DMS 273 (cell line): ENCODE data around the gene CORO7.
"Not testable (repeated sequence)": the region's sequence is repeated elsewhere in the genome, so short reads cannot be mapped to it uniquely, and the experiment has no call there.

ENCODE experiments used
- DNase-seq: peaks from one replicate; lab custom pipeline; 2025; ENCODE audit not compliant: unreplicated experiment; lab: John Stamatoyannopoulos, UW

The CORO7 gene

DNA sequence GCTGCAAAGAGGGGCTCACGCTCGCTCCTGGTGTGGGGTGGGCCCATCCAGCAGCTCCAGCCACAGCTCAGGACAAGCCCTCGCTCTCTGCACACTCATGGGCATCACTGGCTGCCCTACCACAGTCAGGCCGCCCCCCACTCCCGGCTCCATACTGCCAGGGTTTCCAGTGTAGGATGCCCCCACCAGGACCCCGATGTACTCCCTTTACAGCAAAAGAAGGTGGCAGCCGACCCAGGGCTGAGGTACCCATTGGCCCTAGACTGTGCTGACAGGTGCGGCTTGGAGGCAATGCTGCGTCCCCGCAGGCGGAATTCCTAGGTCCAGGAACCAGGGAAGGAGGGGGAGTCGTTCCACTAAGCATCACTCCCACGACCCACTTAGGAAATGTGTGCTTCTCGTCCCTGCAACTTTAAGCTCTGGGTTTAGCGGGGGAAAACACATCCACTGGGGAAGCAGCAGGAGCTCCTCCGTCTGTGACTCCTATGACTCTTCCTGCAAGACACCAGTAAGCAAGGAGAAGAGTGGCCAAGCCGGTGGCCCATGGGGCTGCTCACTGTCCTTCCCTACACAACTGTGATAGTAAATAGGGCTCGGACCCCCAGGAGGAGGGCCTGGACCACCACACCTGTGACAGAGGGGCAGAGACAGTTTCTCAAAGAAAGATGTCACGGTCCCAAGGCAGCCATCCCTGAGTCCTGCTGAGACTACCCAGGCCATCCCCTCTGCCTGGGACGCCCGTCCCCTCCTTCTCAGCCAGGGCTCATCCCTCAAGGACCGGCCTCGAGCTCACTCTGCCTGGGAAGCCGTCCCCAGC, 13.1 kb downstream of the CORO7 start:
- no peak for DNase-seq

DNA sequence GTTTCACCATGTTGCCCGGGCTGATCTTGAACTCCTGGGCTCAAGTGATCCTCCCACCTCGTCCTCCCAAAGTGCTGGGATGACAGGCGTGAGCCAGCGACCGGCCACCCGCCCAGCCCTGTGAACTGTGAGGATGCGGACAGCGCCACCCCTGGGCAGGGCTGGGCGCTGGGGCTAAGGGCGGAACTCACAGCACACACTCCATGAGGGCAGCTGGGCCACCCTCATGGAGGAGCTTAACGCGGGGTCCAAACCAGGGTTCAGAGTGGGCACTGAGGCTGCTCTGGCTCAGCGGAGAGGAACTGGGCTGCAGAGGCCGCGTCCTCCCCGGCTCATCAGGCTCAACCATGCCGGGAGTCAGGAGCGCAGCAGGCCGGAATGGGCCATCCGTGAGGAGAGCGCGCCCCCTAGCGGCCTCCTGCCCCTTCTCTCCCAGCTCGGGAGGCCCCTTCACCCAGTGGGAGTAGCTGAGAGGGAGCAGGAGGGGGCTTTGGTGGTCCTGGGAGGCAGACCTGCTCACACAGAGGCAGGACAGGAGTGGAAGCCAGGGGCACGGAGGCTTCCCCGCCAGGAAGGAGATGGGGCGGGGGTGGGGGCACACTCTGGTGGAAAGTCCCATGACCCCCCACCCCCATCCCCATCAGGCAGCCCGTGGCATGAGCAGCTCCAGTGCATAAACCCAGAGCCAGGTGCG, 13.8 kb downstream of the CORO7 start:
- DNase-seq: peak; percentile 90

DNA sequence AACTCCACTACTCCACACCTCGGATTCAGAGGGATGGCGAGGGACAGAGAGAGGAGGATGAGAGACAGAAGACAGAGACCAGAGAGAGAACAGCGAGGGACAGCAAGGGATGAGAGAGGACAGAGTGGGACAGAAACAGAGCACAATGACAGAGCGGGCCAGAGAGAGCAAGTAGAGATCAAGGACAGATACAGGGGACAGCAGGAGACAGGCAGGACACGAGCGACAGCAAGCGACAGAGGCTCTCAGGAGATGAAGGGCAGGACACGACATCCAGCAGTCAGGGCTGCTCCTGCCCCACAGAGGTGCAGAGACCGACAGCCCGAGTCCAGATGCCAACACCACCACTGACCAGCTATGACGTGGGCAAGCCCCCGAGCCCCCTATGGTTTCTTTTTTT, 14.9 kb downstream of the CORO7 start:
- DNase-seq: no peak

DNA sequence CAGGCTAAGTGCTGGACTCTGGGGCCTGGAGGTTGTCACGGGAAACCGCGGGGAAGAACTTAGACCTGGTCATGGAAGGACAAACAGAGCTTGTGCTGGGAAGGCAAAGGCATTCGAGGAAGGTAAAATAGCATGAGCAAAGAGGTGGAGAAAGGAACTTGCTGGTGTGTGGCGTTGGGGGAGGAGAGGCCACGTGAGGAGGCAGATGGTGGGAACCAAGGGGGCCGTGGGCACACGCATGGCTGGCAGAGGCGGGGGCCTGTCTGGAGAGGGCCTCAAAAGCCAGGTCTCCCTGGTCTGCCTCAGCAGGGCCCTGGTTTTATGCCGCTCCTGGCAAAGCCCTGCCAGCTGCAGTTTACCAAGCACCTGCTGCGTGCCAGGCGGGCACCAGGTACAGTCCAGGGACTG, 15.3 kb downstream of the CORO7 start:
- no peak for DNase-seq

DNA sequence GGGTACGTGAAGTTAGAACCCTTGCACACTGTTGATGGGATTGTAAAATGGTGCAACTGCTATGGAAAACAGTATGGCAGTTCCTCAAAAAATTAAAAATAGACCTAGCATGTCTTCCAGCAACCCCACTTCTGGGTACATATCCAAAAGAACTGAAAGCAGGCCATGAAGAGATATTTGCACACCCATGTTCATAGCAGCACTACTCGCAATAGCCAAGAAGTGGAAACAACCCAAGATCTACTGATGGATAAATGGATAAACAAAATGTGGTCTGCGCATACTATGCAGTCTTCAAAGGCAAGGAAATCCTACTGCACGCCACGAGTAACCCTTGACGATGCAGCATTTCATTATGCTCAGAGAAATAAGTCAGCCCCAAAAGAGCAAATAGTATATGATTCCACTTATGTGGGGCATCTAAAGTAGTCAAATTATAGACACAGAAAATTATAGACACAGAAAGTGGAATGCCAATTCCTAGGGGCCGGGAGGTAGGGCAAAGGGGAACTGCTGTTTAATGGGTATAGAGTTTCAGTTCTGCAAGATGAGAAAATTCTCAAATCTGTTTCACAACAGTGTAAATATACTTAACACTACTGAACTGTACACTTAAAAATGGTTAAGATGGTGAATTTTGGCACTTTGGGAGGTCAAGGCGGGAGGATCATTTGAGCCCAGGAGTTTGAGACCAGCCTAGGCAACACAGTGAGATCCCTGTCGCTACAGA, 17.2 kb downstream of the CORO7 start:
- DNase-seq: no peak

DNA sequence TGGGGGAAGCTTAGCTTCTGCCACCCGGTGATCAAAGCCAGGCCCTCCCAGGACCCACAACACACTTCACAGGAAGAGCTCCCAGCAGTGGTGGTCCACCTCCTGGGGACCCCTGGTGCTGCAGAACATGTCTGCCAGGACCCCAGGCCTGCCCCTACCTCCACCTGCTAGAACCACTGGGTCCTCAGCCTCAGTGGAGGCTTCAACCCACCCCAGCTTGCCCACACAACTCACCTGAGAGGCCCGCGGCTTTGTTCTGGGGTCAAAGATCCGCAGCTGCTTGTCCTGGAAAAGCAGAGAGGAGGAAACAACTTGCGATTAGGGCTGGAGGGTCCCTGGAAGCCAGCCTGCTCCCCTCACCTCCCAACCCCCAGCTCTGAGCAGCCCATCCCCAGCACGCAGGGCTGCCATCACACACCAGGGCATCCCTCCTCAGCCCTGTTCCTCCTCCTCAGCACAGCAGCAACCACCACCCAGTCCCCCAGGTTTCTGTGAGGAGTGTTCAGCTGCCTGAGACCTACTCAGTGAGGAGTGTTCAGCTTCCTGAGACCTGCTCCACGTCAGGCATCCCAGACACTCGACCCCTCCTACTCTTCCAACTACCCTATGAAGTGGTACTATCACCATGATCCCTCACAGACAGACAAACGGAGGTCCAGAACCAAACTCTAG, 21.2 kb downstream of the CORO7 start:
- DNase-seq: no peak

DNA sequence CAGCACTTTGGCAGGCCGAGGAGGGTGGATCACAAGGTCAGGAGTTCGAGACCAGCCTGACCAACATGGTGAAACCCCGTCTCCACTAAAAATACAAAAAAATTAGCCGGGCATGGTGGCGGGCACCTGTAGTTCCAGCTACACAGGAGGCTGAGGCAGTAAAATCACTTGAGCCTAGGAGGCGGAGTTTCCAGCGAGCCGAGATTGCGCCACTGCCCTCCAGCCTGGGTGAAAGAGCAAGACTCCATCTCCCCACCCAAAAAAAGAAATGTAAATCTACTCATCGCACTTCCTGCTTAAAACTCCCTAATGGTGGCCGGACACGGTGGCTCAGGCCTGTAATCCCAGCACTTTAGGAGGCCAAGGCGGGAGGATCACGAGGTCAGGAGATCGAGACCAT, 22.5 kb downstream of the CORO7 start:
- DNase-seq: not testable (repeated sequence)

DNA sequence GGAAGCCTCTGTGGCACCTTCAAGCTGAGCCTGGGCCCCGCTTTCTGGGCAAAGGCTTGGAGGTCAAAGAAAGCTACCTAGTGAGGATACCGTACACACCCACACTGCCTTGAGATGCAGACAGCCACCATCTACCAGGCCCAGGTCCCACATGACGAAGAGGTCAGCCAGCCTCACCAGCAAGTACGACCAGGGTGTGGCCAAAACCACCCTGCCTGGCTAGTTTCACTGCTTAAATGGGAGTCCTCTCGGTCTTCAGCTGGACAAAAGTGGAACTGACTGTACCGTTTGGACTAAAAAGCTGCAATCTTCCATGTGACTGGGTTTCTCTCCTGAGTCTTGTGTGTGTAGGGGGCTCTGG, 23.2 kb downstream of the CORO7 start:
- DNase-seq: no peak

DNA sequence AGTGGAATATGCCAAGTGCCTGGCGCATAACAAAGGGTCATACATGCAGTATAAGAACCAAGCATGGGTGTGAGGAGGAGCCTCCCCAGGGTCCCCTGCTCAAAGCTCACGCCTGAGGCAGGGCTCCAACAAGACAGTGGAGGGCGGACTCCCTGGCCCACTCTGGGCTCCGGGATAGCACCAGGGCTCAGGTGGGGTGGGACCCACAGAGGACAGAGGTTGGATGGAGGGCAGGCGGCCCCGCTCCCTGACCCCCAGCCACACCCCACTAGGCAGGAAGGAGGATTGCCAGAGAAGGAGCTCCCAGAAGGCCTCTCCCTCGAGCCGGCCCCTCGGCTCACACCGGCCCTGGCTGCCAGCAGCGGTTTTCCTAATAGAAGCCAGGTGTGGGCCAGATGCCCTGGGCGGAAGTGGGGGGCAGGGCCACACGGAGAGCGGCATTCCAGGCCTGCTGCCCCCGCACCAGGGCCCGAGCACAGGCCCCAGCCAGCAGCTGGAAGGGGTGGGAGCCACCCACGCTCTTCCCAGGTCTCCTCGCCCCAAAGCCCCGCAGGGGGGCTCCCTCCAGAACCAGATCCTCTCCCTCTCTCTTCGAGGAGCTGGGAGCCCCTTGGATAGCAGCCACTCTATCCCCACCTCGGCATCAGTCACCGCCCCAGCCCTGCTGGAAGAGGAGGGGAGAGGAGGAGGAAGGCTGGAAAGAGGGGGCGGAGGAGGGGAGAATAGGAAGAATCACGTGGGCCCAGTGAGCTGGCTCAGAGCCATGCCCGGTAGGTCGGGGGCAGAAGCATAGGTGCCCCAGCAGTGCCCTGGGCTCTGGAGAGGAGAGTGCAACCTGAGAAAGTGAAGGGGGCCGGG, 23.8 kb downstream of the CORO7 start:
- peak; percentile 91 for DNase-seq

DNA sequence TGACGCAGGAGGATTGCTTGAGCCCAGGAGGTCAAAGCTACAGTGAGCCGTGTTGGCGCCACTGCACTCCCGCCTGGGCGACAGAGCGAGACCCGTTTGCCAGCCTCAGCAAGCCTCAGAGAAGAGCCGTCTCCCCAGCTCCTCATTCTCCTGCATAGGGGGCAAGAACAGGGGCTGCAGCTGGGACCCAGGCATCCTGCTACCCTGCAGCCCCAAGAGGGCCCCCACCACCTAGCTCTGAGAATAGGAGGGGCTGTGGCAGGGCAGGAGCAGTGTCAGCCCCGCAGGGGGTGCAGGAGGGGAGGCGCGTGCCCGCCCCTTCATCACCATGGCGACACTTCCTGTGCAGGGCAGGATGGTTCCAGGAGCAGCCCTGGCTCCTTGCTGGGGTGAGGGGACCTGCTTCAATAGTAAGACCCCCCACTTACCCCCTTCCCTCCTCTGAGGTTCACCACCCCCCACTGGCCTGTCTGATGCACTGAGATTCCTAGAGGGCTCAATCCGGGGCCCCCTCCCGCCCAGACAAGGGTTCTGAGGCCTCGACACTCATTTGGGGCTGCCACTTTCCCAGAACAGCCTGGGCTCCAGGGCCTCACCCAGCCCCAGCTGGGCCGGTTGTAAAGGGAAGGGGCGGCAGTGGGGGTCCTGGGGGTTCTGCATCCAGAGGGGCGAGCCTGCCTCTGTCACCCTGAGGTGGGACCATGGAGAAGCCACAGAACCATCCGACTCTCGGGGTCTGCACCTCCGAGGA, 24.6 kb downstream of the CORO7 start:
- peak; percentile 56 for DNase-seq

DNA sequence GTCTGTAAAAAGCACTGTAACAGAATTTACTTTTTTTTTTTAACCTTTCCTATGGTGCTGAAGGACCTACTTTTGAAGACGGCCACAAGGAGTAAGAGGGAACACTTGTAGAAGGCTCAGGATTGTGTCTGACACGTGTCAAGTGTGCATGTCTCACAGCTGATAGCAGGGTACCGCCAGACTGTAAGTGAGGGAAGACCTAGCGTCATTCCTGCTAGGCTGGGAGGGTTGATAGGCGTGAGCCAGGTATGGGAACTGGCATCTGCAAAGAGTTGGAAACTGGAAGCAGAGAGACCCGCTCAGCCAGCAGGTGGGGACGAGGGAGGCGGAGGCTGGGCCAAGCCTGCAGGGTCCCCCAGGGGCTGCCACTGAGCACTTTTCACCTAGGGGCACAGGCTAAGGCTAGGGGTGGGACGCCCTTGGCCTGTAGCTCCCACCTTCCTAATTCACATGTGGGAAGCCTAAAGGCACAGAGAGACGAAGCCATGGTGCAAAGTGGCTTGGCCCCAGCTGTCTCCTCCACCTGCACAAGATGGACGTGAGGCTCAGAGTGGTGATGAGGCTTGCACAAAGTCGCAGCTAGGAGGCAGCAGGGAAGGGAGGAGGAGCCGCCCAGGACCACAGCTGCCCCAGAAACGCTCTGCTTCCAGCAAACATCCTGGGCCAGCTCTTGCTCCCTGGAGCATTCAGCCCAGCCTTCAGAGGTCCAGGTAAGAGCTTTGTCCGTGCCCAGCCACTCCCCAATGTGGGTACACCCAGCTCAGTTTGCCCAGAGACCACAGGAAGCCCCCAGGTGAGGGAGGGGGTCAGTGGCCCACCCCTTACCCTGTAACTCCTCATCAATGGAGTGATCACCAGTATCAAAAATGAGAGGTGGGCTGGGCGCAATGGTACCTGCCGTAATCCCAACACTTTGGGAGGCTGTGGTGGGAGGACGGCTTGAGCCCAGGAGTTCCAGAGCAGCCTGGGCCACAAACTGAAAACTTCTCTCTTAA, 25.8 kb downstream of the CORO7 start:
- DNase-seq: peak; percentile 52

DNA sequence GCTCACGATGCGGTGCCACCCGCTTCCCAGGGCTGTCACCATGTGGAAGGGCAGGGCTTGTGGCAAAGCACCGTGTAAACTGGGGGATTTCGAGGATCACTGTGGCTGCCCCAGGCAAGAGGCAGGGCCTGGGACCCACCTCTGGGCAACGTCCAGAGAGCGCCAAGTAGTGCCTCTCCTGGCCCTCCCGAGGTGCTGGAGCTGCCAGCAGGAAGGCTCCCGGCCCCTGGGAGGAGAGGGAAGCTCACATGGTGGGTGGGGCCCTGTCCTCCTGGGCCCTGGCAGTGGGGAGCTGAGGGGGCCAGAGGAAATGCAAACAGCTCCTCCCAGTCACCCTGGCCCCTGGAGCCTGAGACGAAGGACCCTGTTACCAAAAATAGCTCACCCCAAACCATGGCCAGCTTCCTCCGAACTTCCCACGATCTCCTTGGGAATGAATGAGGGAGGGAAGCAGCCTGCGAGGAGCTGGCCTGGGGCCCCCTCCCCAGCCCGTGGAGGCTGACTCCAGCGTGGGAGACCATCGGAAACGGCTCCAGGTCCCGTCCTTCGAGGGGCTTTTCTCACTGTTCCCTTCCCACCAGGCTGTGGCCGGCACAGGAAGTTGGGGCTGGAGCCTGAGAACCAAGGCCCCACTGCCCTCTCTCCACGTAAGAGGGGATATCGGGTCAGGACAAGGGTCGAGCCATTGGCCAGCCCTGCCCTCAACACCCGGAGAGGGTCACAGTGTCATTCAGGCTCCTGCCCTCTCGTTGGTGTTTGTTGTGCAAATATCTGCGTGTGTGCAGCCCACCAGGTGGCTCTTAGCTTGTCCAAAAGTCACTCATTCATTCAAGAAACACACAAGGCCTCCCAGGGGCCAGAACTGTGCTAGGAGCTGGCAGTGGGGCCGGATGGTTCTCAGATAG, 27.1 kb downstream of the CORO7 start:
- DNase-seq: no peak

DNA sequence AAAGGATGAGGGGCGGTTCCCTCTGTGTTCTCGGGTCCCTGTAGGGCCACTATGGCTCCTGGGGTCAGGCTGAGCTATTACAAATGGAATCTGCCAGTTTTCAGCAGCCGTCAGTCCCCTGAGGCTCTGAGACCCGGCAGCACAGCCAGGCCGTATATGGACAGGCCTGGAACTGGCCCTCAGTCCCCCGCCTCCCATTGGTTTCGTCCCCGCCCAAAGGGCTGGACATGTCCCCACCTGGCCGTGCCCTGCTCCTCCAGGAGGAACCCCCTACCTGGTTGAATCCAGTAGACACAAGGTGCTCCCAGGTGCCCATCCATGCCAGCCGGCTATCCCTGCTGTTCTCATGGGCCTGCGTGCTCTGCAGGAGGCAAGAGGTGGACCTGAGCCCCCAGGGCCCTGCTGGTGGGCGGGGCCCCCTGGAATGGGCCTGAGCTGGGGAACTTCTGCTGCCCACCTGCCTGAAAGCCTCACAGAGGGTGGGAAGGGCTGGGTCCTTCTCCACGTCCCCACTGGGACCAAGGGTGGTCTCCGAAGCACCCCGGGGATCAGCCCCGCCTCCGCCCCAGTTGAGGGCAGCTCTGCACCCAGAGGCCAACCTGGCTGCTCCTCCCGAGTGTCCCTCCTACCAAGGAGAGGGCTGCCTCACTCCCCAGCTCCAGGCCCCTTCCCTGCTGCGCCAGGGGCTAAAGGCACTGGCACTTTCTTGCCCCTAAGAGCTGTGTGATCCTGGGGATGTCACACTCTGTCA, 27.9 kb downstream of the CORO7 start:
- no peak for DNase-seq

DNA sequence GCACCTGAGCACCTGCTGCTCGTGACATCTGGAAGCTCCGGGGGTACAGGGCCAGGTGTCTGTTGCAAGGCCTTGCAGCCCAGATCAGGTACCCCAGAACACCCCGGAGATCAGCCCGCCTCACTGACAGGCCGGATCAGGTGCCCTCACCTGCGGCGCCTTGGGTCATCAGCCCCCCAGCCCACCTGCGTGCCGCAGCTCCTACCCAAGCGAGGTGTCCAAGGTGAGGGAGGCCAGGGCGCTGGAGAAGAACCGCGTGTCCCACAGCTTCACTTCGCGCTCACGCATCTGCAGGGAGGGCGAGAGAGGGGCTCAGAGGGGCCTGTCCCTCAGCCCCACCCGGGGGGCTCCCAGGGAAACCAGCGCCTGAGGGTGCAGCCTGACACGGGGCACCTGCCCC, 28.6 kb downstream of the CORO7 start:
- no peak for DNase-seq

DNA sequence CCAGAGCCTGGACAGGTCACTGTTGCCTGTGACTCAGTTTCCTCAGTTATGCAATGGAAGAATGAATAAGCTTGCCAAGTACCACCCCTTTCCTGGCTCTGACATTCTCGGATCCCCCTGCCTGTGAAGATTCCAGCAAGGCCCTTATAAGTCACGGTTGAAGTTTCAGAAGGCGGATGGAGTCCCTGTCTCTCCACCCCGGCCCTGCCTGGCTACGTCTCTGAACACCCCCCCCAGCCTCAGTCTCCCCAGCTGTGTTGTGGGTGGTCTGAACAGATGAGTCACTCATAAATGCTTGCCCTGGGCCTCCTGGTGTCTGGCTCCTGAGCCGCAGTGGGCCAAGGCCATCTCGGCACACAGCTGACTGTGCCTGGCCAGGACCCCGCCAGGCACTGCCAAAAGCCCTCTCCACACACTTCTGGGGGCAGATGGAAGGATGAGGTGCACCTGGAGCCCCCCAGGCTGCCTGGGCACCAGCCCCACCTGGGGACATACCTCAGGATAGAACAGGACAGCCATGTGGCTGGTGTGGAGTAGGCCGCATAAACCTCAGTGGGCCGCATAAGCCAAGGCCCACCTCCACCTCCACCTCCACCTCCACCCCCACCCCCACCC, 29.3 kb downstream of the CORO7 start:
- no peak for DNase-seq

DNA sequence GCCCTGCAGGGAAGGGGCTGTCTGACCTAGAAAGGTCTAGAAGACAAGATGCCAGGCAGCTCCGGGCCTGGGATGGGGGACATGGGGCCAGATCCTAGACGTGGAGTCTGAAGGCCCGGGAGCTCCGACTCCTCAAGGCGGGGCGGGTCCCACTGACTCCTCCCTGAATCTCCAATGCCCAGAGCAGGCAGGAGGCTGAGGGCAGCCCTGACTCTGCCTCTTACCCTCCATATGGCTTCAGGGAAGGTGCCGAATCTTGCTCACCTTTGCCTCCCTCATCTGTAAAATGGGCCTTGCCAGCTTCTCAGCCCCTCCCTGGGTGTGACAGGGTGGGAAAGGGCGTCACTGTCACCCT, 30.0 kb downstream of the CORO7 start:
- DNase-seq: peak; percentile 28
